Stimulated activated naive B cell treated with anti-CD40 and anti-IgM and Interleukin-4, amounts not matched to agents 10 μg/mL and 1 μg/mL and 100 μg/mL, for 72 hours (primary cell): Measurements from ENCODE around the gene PDE10A.

Experiments
- ATAC-seq, 2 donors: fragments of 150-1000 bp; cut with Tn5 transposase; replicated peaks; 2 replicates each; pipeline ENCODE4 v1.10.0; 2021; ENCODE audit warnings: moderate library complexity in 1 of 2
- DNase-seq: peaks from one replicate; pipeline ENCODE4 v3.0.0; 2021
- H3K27ac Mint-ChIP-seq: one replicate; pipeline ENCODE4 v1.8.0; 2022; ENCODE audit warnings: mild to moderate bottlenecking, mixed read lengths
- H3K27me3 Mint-ChIP-seq, 2 donors: one replicate each; pipeline ENCODE4 v1.8.0; 2022; ENCODE audit warnings: mixed read lengths in 2 of 2
- H3K36me3 Mint-ChIP-seq, 2 donors: one replicate each; pipeline ENCODE4 v1.8.0; 2022; ENCODE audit warnings: mixed read lengths in 2 of 2, mild to moderate bottlenecking in 1 of 2
- H3K4me1 Mint-ChIP-seq, 2 donors: one replicate each; pipeline ENCODE4 v1.8.0; 2022; ENCODE audit warnings: mixed read lengths in 2 of 2, mild to moderate bottlenecking in 1 of 2
- H3K4me3 Mint-ChIP-seq, 2 donors: one replicate each; pipeline ENCODE4 v1.8.0; 2022; ENCODE audit warnings: mild to moderate bottlenecking in 2 of 2, mixed read lengths in 2 of 2, moderate library complexity in 1 of 2
- H3K9me3 Mint-ChIP-seq, 2 donors: one replicate each; pipeline ENCODE4 v1.8.0; 2022; ENCODE audit warnings: mixed read lengths in 2 of 2, mild to moderate bottlenecking in 1 of 2

The PDE10A gene

GRCh38 chr6:165585060-165585459 is 78.0 kb downstream of the PDE10A start:
- H3K9me3 Mint-ChIP-seq = peaks cover 6 to 10% of the 10 kb centered on the region in 2 donors
- no peak overlapping the region for H3K4me3 Mint-ChIP-seq
- H3K27me3 Mint-ChIP-seq = no peaks in the 10 kb centered on the region
- no peaks in the 10 kb centered on the region for H3K36me3 Mint-ChIP-seq
- no peak overlapping the region for H3K27ac Mint-ChIP-seq
- ATAC-seq (no peak), DNase-seq (no peak)
- H3K4me1 Mint-ChIP-seq = no peaks in the 10 kb centered on the region

- Mint-ChIP-seq H3K27me3 (no peaks in the 10 kb centered on the region), H3K36me3 (no peaks in the 10 kb centered on the region), H3K9me3 (peaks cover 6 to 10% of the 10 kb centered on the region in 2 donors), H3K27ac (no peak overlapping the region), H3K4me1 (no peaks in the 10 kb centered on the region), H3K4me3 (no peak overlapping the region)
- DNase-seq = no peak
- ATAC-seq = no peak
Observed at GRCh38 chr6:165584541-165584940, 78.5 kb downstream of the PDE10A start.

GRCh38 chr6:165581678-165582077 is 81.4 kb downstream of the PDE10A start:
- no peak overlapping the region for H3K27ac Mint-ChIP-seq
- no peak for DNase-seq
- no peaks in the 10 kb centered on the region for H3K27me3 Mint-ChIP-seq
- no peaks in the 10 kb centered on the region for H3K36me3 Mint-ChIP-seq
- no peak for ATAC-seq
- no peaks in the 10 kb centered on the region for H3K4me1 Mint-ChIP-seq
- peaks cover 3 to 10% of the 10 kb centered on the region in 2 donors for H3K9me3 Mint-ChIP-seq
- no peak overlapping the region for H3K4me3 Mint-ChIP-seq

GRCh38 chr6:165580136-165580535 is 82.9 kb downstream of the PDE10A start:
- ATAC-seq (no peak), DNase-seq (no peak)
- no peaks in the 10 kb centered on the region for H3K4me1 Mint-ChIP-seq
- no peak overlapping the region for H3K27ac Mint-ChIP-seq
- no peak overlapping the region for H3K4me3 Mint-ChIP-seq
- no peaks in the 10 kb centered on the region for H3K27me3 Mint-ChIP-seq
- no peaks in the 10 kb centered on the region for H3K36me3 Mint-ChIP-seq
- H3K9me3 Mint-ChIP-seq = peaks cover under 1 to 4% of the 10 kb centered on the region in 2 donors

- no peak overlapping the region for H3K27ac Mint-ChIP-seq
- no peaks in the 10 kb centered on the region for H3K4me1 Mint-ChIP-seq
- no peaks in the 10 kb centered on the region for H3K9me3 Mint-ChIP-seq
- ATAC-seq = no peak
- H3K27me3 Mint-ChIP-seq = no peaks in the 10 kb centered on the region
- no peaks in the 10 kb centered on the region for H3K36me3 Mint-ChIP-seq
- no peak overlapping the region for H3K4me3 Mint-ChIP-seq
- DNase-seq = no peak
Observed at GRCh38 chr6:165579151-165579550, 83.9 kb downstream of the PDE10A start.

GRCh38 chr6:165577556-165577955 is 85.5 kb downstream of the PDE10A start:
- Mint-ChIP-seq H3K4me1 (no peaks in the 10 kb centered on the region), H3K36me3 (no peaks in the 10 kb centered on the region), H3K27ac (no peak overlapping the region), H3K9me3 (no peaks in the 10 kb centered on the region), H3K4me3 (no peak overlapping the region), H3K27me3 (no peaks in the 10 kb centered on the region)
- DNase-seq (no peak), ATAC-seq (no peak)

- Mint-ChIP-seq H3K4me3 (no peak overlapping the region), H3K4me1 (peaks cover 0 to 5% of the 10 kb centered on the region in 2 donors), H3K27me3 (no peaks in the 10 kb centered on the region), H3K27ac (no peak overlapping the region), H3K36me3 (no peaks in the 10 kb centered on the region), H3K9me3 (no peaks in the 10 kb centered on the region)
- no peak for DNase-seq
- no peak for ATAC-seq
Observed at GRCh38 chr6:165575158-165575549, 87.9 kb downstream of the PDE10A start.

- Mint-ChIP-seq H3K4me3 (no peak overlapping the region), H3K4me1 (peaks cover 0 to 5% of the 10 kb centered on the region in 2 donors), H3K27me3 (no peaks in the 10 kb centered on the region), H3K27ac (no peak overlapping the region), H3K36me3 (no peaks in the 10 kb centered on the region), H3K9me3 (no peaks in the 10 kb centered on the region)
- DNase-seq (no peak), ATAC-seq (no peak)
Observed at GRCh38 chr6:165574220-165575157, 88.6 kb downstream of the PDE10A start.

GRCh38 chr6:165573671-165574070 is 89.4 kb downstream of the PDE10A start:
- Mint-ChIP-seq H3K36me3 (no peaks in the 10 kb centered on the region), H3K4me3 (no peak overlapping the region), H3K27ac (no peak overlapping the region), H3K27me3 (no peaks in the 10 kb centered on the region), H3K4me1 (peaks cover 0 to 5% of the 10 kb centered on the region in 2 donors), H3K9me3 (no peaks in the 10 kb centered on the region)
- ATAC-seq = no peak
- no peak for DNase-seq

- H3K4me3 Mint-ChIP-seq = no peak overlapping the region
- H3K9me3 Mint-ChIP-seq = no peaks in the 10 kb centered on the region
- peak; percentile 45 to 79 for ATAC-seq
- H3K4me1 Mint-ChIP-seq = peaks cover 0 to 5% of the 10 kb centered on the region in 2 donors
- H3K36me3 Mint-ChIP-seq = no peaks in the 10 kb centered on the region
- no peak overlapping the region for H3K27ac Mint-ChIP-seq
- H3K27me3 Mint-ChIP-seq = no peaks in the 10 kb centered on the region
- DNase-seq = no peak
Observed at GRCh38 chr6:165571721-165572132, 91.3 kb downstream of the PDE10A start.

- Mint-ChIP-seq H3K27me3 (no peaks in the 10 kb centered on the region), H3K4me1 (peaks cover 0 to 5% of the 10 kb centered on the region in 2 donors), H3K4me3 (no peak overlapping the region), H3K9me3 (no peaks in the 10 kb centered on the region), H3K36me3 (no peaks in the 10 kb centered on the region), H3K27ac (no peak overlapping the region)
- no peak for DNase-seq
- no peak for ATAC-seq
Observed at GRCh38 chr6:165571068-165571682, 91.9 kb downstream of the PDE10A start.

- H3K4me3 Mint-ChIP-seq = no peak overlapping the region
- peaks cover 0 to 5% of the 10 kb centered on the region in 2 donors for H3K4me1 Mint-ChIP-seq
- no peaks in the 10 kb centered on the region for H3K27me3 Mint-ChIP-seq
- H3K27ac Mint-ChIP-seq = no peak overlapping the region
- DNase-seq (no peak), ATAC-seq (no peak)
- H3K9me3 Mint-ChIP-seq = peaks cover 0 to 1% of the 10 kb centered on the region in 2 donors
- H3K36me3 Mint-ChIP-seq = no peaks in the 10 kb centered on the region
Observed at GRCh38 chr6:165568326-165568725, 94.7 kb downstream of the PDE10A start.

GRCh38 chr6:165566088-165566828 is 96.8 kb downstream of the PDE10A start:
- Mint-ChIP-seq H3K9me3 (peaks cover 0 to 2% of the 10 kb centered on the region in 2 donors), H3K4me3 (no peak overlapping the region), H3K36me3 (no peaks in the 10 kb centered on the region), H3K27me3 (no peaks in the 10 kb centered on the region), H3K4me1 (no peaks in the 10 kb centered on the region), H3K27ac (no peak overlapping the region)
- DNase-seq (no peak), ATAC-seq (no peak)

- H3K9me3 Mint-ChIP-seq = peaks cover 7 to 9% of the 10 kb centered on the region in 2 donors
- DNase-seq = no peak
- no peak overlapping the region for H3K4me3 Mint-ChIP-seq
- ATAC-seq = no peak
- no peaks in the 10 kb centered on the region for H3K36me3 Mint-ChIP-seq
- no peak overlapping the region for H3K27ac Mint-ChIP-seq
- no peaks in the 10 kb centered on the region for H3K27me3 Mint-ChIP-seq
- H3K4me1 Mint-ChIP-seq = no peaks in the 10 kb centered on the region
Observed at GRCh38 chr6:165562421-165563090, 100.5 kb downstream of the PDE10A start.
